Nephron (organoid): ENCODE results near the gene ACP4.

ENCODE experiments used
- H3K27ac Mint-ChIP-seq, 3 experiments: 2 replicates each; pipeline ENCODE4 v1.8.0; 2020; ENCODE audit warnings: mixed read lengths in 3 of 3, mild to moderate bottlenecking in 2 of 3, moderate library complexity in 1 of 3
- H3K27me3 Mint-ChIP-seq: 2 replicates; pipeline ENCODE4 v1.8.0; 2021; ENCODE audit warnings: low read depth, mild to moderate bottlenecking, moderate library complexity, mixed read lengths
- H3K36me3 Mint-ChIP-seq: 2 replicates; pipeline ENCODE4 v1.8.0; 2020; ENCODE audit warnings: low read depth, mixed read lengths
- H3K4me1 Mint-ChIP-seq: 2 replicates; pipeline ENCODE4 v1.8.0; 2020; ENCODE audit warnings: mixed read lengths
- H3K4me3 Mint-ChIP-seq, 3 experiments: 2 replicates each; pipeline ENCODE4 v1.8.0; 2020; ENCODE audit warnings: mild to moderate bottlenecking in 3 of 3, mixed read lengths in 3 of 3, moderate library complexity in 2 of 3
- H3K9me3 Mint-ChIP-seq: 2 replicates; pipeline ENCODE4 v1.8.0; 2020; ENCODE audit warnings: mixed read lengths
- TF ChIP-seq, protein P1 (sequence below), 3 experiments: fragments of 200-600 bp; sonication (generic); IDR thresholded peaks; one replicate each; pipeline ENCODE4 v1.5.0; 2021; ENCODE audit warnings: antibody characterized with exemption in 3 of 3; ENCODE audit not compliant: unreplicated experiment in 3 of 3

Gene ACP4

DNA sequence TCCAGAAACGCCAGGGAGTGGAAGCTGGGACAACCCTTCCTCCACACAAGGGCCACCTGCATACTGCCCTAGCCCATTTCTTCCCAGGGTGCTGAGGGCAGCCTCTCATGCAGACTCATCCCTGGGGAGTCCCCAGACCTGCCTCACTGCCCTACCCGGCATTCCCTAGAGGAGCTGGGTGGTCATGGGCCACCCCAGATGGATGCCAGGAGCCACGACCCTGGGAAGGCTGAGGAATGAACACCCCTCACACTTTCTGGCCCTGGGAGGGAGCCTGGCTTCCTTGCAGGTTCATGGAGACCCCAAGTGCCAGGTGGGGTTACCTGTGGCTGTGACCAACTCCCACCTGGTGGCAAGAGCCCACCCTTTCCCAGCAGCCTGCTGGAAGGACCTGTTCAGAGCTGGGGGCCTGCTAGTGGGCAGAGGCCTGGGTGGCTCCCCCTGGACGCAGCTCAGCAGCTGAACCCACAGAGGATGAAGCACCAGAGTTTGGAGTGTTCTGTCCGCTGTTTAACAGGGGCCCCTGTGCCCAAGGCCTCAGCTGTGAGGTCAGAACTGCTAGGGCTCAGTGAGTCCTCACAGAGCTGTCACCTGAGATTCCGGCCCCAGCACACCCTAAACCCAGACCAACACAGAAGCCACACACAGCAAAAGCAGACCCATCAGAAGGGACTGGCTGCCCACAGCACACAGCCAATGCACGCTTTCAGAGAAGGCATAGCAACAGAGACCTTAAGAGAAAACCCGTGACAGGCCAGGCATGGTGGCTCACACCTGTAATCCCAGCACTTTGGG is 6.6 kb downstream of the ACP4 start:
- H3K36me3 Mint-ChIP-seq, result peaks cover 23% of the 10 kb centered on the region

DNA sequence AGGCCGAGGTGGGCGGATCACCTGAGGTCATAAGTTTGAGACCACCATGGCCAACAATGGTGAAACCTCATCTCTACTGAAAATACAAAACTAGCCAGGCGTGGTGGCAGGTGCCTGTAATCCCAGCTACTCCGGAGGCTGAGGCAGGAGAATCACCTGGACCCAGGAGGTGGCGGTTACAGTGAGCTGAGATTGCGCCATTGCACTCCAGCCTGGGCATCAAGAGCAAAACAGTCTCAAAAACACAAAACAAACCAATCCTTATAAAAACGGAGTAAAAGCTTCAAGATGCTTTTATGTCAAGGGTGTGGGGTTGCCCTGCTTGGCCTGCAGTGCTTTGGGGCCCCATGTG is 7.2 kb downstream of the ACP4 start:
- H3K9me3 Mint-ChIP-seq, result no peaks in the 10 kb centered on the region
- no peak overlapping the region for H3K4me3 Mint-ChIP-seq
- TF ChIP-seq, protein P1, sequence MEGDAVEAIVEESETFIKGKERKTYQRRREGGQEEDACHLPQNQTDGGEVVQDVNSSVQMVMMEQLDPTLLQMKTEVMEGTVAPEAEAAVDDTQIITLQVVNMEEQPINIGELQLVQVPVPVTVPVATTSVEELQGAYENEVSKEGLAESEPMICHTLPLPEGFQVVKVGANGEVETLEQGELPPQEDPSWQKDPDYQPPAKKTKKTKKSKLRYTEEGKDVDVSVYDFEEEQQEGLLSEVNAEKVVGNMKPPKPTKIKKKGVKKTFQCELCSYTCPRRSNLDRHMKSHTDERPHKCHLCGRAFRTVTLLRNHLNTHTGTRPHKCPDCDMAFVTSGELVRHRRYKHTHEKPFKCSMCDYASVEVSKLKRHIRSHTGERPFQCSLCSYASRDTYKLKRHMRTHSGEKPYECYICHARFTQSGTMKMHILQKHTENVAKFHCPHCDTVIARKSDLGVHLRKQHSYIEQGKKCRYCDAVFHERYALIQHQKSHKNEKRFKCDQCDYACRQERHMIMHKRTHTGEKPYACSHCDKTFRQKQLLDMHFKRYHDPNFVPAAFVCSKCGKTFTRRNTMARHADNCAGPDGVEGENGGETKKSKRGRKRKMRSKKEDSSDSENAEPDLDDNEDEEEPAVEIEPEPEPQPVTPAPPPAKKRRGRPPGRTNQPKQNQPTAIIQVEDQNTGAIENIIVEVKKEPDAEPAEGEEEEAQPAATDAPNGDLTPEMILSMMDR (IDR thresholded peaks at IDR 0.05; ENCODE audit: unreplicated experiment in 3 of 3), result no peak
- no peak overlapping the region for H3K27ac Mint-ChIP-seq
- H3K27me3 Mint-ChIP-seq, result no peaks in the 10 kb centered on the region
- H3K4me1 Mint-ChIP-seq, result peaks cover 5% of the 10 kb centered on the region
- peaks cover 26% of the 10 kb centered on the region for H3K36me3 Mint-ChIP-seq

More for the DNA sequence above, 6.6 kb downstream of the ACP4 start:
- Mint-ChIP-seq H3K27ac (no peak overlapping the region), H3K9me3 (no peaks in the 10 kb centered on the region), H3K4me1 (peaks cover 5% of the 10 kb centered on the region), H3K27me3 (no peaks in the 10 kb centered on the region), H3K4me3 (no peak overlapping the region)
- TF ChIP-seq, protein P1 (IDR thresholded peaks at IDR 0.05; ENCODE audit: unreplicated experiment in 3 of 3), result no peak

DNA sequence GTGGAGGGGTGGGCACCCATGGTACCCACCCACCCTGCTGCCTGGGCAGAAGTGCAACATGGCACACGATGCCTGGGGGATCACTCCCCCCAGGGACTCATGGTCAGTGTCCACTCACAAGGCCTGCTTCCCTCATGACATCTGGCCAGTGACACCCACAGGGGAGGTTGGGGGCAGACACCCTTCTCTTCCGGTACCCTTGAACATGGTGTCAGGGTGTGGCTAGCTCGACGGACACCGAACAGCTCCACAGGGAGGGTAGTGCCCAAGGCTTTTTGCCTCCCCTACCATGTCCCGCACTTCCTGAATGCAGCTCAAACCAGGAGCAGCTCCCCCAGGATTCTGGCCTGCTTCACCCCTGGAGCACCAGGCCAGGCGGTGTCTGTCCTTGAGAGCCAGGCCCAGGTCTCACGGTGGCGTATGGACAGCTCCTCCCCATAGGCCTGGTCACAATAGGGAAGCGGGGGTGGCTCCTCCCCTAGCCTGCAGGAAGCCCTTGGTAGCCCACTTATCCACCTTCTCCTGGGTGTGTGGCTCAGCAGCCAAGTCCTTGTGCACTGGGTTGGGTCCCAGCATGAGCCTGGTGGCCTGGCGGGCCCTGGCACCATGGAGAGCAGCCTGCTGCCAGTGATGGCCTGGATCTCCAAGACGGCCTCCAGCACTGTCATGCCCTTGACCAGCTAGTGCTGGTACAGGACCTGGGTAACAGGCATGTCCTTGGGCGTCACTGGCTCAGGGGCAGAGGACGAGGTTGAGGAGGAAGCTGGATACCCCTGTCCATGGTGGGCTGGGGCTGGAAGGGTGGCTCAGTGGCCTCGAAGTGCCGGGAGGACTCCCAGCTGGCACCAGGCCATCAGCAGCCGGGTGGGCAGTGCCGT is 7.8 kb downstream of the ACP4 start:
- H3K9me3 Mint-ChIP-seq, result no peaks in the 10 kb centered on the region
- H3K4me1 Mint-ChIP-seq, result peaks cover 10% of the 10 kb centered on the region
- H3K36me3 Mint-ChIP-seq, result peaks cover 26% of the 10 kb centered on the region
- no peak overlapping the region for H3K27ac Mint-ChIP-seq
- TF ChIP-seq, protein P1 (IDR thresholded peaks at IDR 0.05; ENCODE audit: unreplicated experiment in 3 of 3), result no peak
- no peaks in the 10 kb centered on the region for H3K27me3 Mint-ChIP-seq
- H3K4me3 Mint-ChIP-seq, result no peak overlapping the region

DNA sequence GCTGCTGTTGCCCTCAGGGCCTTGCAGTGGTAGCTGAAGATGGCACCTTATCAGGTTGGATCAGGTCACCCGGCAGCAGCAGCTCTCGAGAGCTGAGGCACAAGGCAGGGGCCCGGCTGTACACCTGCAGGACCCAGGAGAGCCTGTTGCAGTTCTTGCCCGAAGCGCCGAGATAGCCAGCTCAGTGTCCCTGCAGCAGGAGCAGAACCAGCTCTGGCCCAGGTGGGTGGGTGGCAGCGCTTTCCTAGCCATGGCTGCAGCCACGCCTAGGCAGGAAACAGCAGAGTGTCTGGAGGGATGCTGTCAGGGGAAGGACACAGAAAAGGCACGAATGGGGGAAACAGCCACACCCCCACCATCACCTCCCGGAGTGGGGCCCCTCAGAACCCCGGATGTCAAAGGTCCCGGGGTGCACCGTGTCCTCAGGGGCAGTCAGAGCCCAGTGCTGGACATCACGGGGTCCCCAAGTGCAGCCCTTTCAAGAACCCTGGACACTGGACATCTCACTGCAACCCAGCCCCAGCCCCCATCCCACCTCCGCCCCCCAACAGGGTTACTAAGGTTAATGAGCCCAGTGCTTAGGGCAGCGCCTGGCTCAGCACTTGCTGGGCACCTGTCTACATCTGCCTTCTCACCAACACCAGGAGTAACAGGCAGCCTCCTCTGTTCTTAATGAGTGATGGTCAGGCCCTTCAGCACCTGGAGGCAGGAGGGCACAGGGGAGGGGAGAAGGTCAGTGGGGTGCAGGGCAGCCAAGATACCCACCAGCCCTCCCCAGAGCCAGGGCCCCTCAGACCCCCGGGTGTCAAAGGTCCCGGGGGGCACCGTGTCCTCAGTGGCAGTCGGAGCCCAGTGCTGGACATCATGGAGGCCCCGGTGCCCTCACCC is 8.7 kb downstream of the ACP4 start:
- no peak overlapping the region for H3K27ac Mint-ChIP-seq
- H3K4me3 Mint-ChIP-seq, result no peak overlapping the region
- peaks cover 19% of the 10 kb centered on the region for H3K4me1 Mint-ChIP-seq
- H3K36me3 Mint-ChIP-seq, result peaks cover 26% of the 10 kb centered on the region
- H3K27me3 Mint-ChIP-seq, result no peaks in the 10 kb centered on the region
- H3K9me3 Mint-ChIP-seq, result no peaks in the 10 kb centered on the region
- TF ChIP-seq, protein P1 (IDR thresholded peaks at IDR 0.05; ENCODE audit: unreplicated experiment in 3 of 3), result no peak

DNA sequence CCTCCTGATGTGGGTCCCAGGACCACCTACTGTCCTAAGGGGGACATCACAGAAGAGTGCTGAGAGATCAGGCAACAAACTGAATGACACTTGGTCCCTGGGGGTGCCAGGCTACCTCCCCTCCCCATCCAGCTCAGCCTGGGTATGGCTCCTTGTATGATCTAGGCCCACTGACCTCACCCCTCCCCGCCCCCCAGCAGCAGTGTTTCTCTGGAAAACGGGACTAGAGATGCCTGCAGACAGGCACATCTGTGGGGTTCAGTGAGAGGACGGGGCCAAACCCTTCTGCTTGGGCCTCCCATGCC is 9.3 kb downstream of the ACP4 start:
- TF ChIP-seq, protein P1 (IDR thresholded peaks at IDR 0.05; ENCODE audit: unreplicated experiment in 3 of 3), result no peak
- Mint-ChIP-seq H3K4me1 (peaks cover 24% of the 10 kb centered on the region), H3K27me3 (no peaks in the 10 kb centered on the region), H3K4me3 (no peak overlapping the region), H3K9me3 (no peaks in the 10 kb centered on the region), H3K27ac (no peak overlapping the region), H3K36me3 (peaks cover 26% of the 10 kb centered on the region)
